Measurements from ENCODE around the gene ATP6V0C.

ATP6V0C gene

GRCh38 chr16:2527784-2528100 is 14.0 kb downstream of the ATP6V0C start:
- Histone ChIP-seq H3K9me3 (ENCODE audit: low read length) (no peaks in the 10 kb centered on the region), H2AFZ (ENCODE audit: low read length) (no peak overlapping the region), H3K79me2 (ENCODE audit: insufficient read depth, low read length) (no peaks in the 10 kb centered on the region), H3K27ac (ENCODE audit: low read depth, low read length, poor library complexity, severe bottlenecking) (no peak overlapping the region), H3F3A (ENCODE audit: insufficient read depth, low read length) (no peaks in the 10 kb centered on the region), H3K4me3 (ENCODE audit: low read depth, low read length, poor library complexity, severe bottlenecking) (no peak overlapping the region), H3K27me3 (ENCODE audit: insufficient read depth, low read length) (no peaks in the 10 kb centered on the region), H3K4me2 (ENCODE audit: low read length) (no peak overlapping the region), H3K4me1 (ENCODE audit: insufficient read depth, low read length, severe bottlenecking) (peaks cover 12% of the 10 kb centered on the region), H3K9ac (ENCODE audit: low read length) (no peak overlapping the region), H3K9me2 (ENCODE audit: low read depth, low read length) (no peaks in the 10 kb centered on the region), H4K20me1 (ENCODE audit: insufficient read depth, low read length) (no peaks in the 10 kb centered on the region), H3K36me3 (ENCODE audit: insufficient read depth, low read length) (peaks cover 43% of the 10 kb centered on the region; the same call in 1 of the 2 replicates)
- no peak for TF ChIP-seq EZH2 (IDR thresholded peaks at IDR 0.05; ENCODE audit: borderline replicate concordance, low read length)
- TF ChIP-seq CTCF (IDR thresholded peaks at IDR 0.05; ENCODE audit: low read length) = no peak

- H3K36me3 ChIP-seq (ENCODE audit: insufficient read depth, low read length) = peaks cover 43% of the 10 kb centered on the region; the same call in 1 of the 2 replicates
- H3K4me1 ChIP-seq (ENCODE audit: insufficient read depth, low read length, severe bottlenecking) = peaks cover 15% of the 10 kb centered on the region
- no peak overlapping the region for H2AFZ ChIP-seq (ENCODE audit: low read length)
- no peak overlapping the region for H3K4me2 ChIP-seq (ENCODE audit: low read length)
- no peak overlapping the region for H3K27ac ChIP-seq (ENCODE audit: low read depth, low read length, poor library complexity, severe bottlenecking)
- H3K4me3 ChIP-seq (ENCODE audit: low read depth, low read length, poor library complexity, severe bottlenecking) = no peak overlapping the region
- H3K9ac ChIP-seq (ENCODE audit: low read length) = no peak overlapping the region
- no peaks in the 10 kb centered on the region for H3K9me3 ChIP-seq (ENCODE audit: low read length)
- TF ChIP-seq CTCF (IDR thresholded peaks at IDR 0.05; ENCODE audit: low read length) = no peak
- TF ChIP-seq EZH2 (IDR thresholded peaks at IDR 0.05; ENCODE audit: borderline replicate concordance, low read length) = no peak
- no peaks in the 10 kb centered on the region for H3K9me2 ChIP-seq (ENCODE audit: low read depth, low read length)
- no peaks in the 10 kb centered on the region for H4K20me1 ChIP-seq (ENCODE audit: insufficient read depth, low read length)
- no peaks in the 10 kb centered on the region for H3K79me2 ChIP-seq (ENCODE audit: insufficient read depth, low read length)
- H3F3A ChIP-seq (ENCODE audit: insufficient read depth, low read length) = no peaks in the 10 kb centered on the region
- no peaks in the 10 kb centered on the region for H3K27me3 ChIP-seq (ENCODE audit: insufficient read depth, low read length)
Measured at GRCh38 chr16:2528161-2529060, 14.7 kb downstream of the ATP6V0C start.

GRCh38 chr16:2529061-2529931 is 15.5 kb downstream of the ATP6V0C start:
- Histone ChIP-seq H3K9me3 (ENCODE audit: low read length) (no peaks in the 10 kb centered on the region), H3K9me2 (ENCODE audit: low read depth, low read length) (no peaks in the 10 kb centered on the region), H3K4me1 (ENCODE audit: insufficient read depth, low read length, severe bottlenecking) (peaks cover 15% of the 10 kb centered on the region), H3K4me2 (ENCODE audit: low read length) (no peak overlapping the region), H3K27ac (ENCODE audit: low read depth, low read length, poor library complexity, severe bottlenecking) (no peak overlapping the region), H3K79me2 (ENCODE audit: insufficient read depth, low read length) (no peaks in the 10 kb centered on the region), H3K36me3 (ENCODE audit: insufficient read depth, low read length) (peaks cover 40% of the 10 kb centered on the region; the same call in 1 of the 2 replicates), H3F3A (ENCODE audit: insufficient read depth, low read length) (no peaks in the 10 kb centered on the region), H3K9ac (ENCODE audit: low read length) (no peak overlapping the region), H4K20me1 (ENCODE audit: insufficient read depth, low read length) (no peaks in the 10 kb centered on the region), H3K4me3 (ENCODE audit: low read depth, low read length, poor library complexity, severe bottlenecking) (no peak overlapping the region), H3K27me3 (ENCODE audit: insufficient read depth, low read length) (no peaks in the 10 kb centered on the region), H2AFZ (ENCODE audit: low read length) (no peak overlapping the region)
- no peak for TF ChIP-seq EZH2 (IDR thresholded peaks at IDR 0.05; ENCODE audit: borderline replicate concordance, low read length)
- TF ChIP-seq CTCF (IDR thresholded peaks at IDR 0.05; ENCODE audit: low read length) = no peak

Data from OCI-LY1 (cell line).